Measurements from ENCODE around the gene HTR2C.
"Not testable (repeated sequence)": the region's sequence is repeated elsewhere in the genome, so short reads cannot be mapped to it uniquely, and the experiment has no call there.

HTR2C gene

GRCh38 chrX:114583646-114584374, at the start of gene HTR2C:
Gene HTR2C (plus strand): TSS chrX:114584086. CDS start chrX:114726937, 142,851 bp downstream.
- DNase-seq (ENCODE audit: low read depth) = no peak

- DNase-seq (ENCODE audit: low read depth) = no peak
Measured at GRCh38 chrX:114580336-114580735, 3.5 kb upstream of the HTR2C start.

GRCh38 chrX:114581528-114582263, 2.2 kb upstream of the HTR2C start:
- no peak for DNase-seq (ENCODE audit: low read depth)

- DNase-seq (ENCODE audit: low read depth) = no peak
Measured at GRCh38 chrX:114582264-114582632, 1.6 kb upstream of the HTR2C start.

- DNase-seq (ENCODE audit: low read depth) = no peak
Measured at GRCh38 chrX:114582698-114583395, 1.0 kb upstream of the HTR2C start.

- DNase-seq (ENCODE audit: low read depth) = no peak
Measured at GRCh38 chrX:114584375-114584943, 573 bp downstream of the HTR2C start.

GRCh38 chrX:114584983-114585842, 1.3 kb downstream of the HTR2C start:
- DNase-seq (ENCODE audit: low read depth) = no peak

- no peak for DNase-seq (ENCODE audit: low read depth)
Measured at GRCh38 chrX:114591121-114591520, 7.2 kb downstream of the HTR2C start.

GRCh38 chrX:114599305-114599704, 15.4 kb downstream of the HTR2C start:
- no peak for DNase-seq (ENCODE audit: low read depth)

- DNase-seq (ENCODE audit: low read depth) = no peak
Measured at GRCh38 chrX:114599911-114600310, 16.0 kb downstream of the HTR2C start.

GRCh38 chrX:114606619-114607018, 22.7 kb downstream of the HTR2C start:
- DNase-seq (ENCODE audit: low read depth) = not testable (repeated sequence)

GRCh38 chrX:114611018-114611619, 27.2 kb downstream of the HTR2C start:
- DNase-seq (ENCODE audit: low read depth) = peak; percentile 33

GRCh38 chrX:114615765-114616164, 31.9 kb downstream of the HTR2C start:
- no peak for DNase-seq (ENCODE audit: low read depth)

GRCh38 chrX:114619874-114620273, 36.0 kb downstream of the HTR2C start:
- DNase-seq (ENCODE audit: low read depth) = no peak

- DNase-seq (ENCODE audit: low read depth) = no peak
Measured at GRCh38 chrX:114626323-114626722, 42.4 kb downstream of the HTR2C start.

GRCh38 chrX:114635986-114636385, 52.1 kb downstream of the HTR2C start:
- no peak for DNase-seq (ENCODE audit: low read depth)

GRCh38 chrX:114650351-114650750, 66.5 kb downstream of the HTR2C start:
- peak; percentile 2 for DNase-seq (ENCODE audit: low read depth)

GRCh38 chrX:114675365-114675764, 91.5 kb downstream of the HTR2C start:
- peak; percentile 38 for DNase-seq (ENCODE audit: low read depth)

GRCh38 chrX:114700533-114700932, 116.6 kb downstream of the HTR2C start:
- not testable (repeated sequence) for DNase-seq (ENCODE audit: low read depth)

GRCh38 chrX:114709406-114709805, 125.5 kb downstream of the HTR2C start:
- no peak for DNase-seq (ENCODE audit: low read depth)

- no peak for DNase-seq (ENCODE audit: low read depth)
Measured at GRCh38 chrX:114710571-114710970, 126.7 kb downstream of the HTR2C start.

All from fibroblast of the conjunctiva (primary cell).